NCI-H226 (cell line): ENCODE results near the gene NECAP2.
"Not testable (repeated sequence)": the region's sequence is repeated elsewhere in the genome, so short reads cannot be mapped to it uniquely, and the experiment has no call there.

ENCODE experiments used
- DNase-seq: peaks from one replicate; pipeline ENCODE4 v3.0.0-alpha.2; 2015

NECAP2 gene

GRCh38 chr1:16500466-16500865 is 59.9 kb downstream of the NECAP2 start:
- not testable (repeated sequence) for DNase-seq

- DNase-seq = not testable (repeated sequence)
Measured at GRCh38 chr1:16500975-16501374, 60.5 kb downstream of the NECAP2 start.

- not testable (repeated sequence) for DNase-seq
Measured at GRCh38 chr1:16501446-16501845, 60.9 kb downstream of the NECAP2 start.

GRCh38 chr1:16503494-16503893 is 63.0 kb downstream of the NECAP2 start:
- no peak for DNase-seq

DNA sequence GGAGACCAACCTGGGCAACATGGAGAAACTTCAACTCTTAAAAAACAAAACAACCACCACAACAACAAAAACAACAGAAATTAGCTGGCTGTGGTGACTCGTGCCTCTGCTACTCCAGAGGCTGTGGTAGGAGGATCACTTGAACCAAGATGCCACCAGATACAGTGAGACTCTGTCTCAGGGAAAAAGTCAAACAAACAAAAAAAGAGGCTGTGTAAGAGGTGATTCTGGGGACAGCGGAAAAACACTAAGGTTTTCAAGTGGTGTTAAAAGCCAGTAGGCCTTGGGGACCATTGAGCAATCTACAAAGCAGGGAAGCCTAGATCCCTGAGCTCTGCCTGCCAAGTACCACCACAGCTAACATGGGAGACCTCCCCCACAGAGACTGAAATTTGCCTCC is 65.3 kb downstream of the NECAP2 start:
- not testable (repeated sequence) for DNase-seq

GRCh38 chr1:16506364-16507136 is 66.0 kb downstream of the NECAP2 start:
- peak; percentile 14 for DNase-seq

GRCh38 chr1:16508861-16509445 is 68.4 kb downstream of the NECAP2 start:
- DNase-seq = not testable (repeated sequence)
